ENCODE results near the gene DPYSL3. TPM values are rescaled to one million over a fixed set of nuclear protein-coding genes. Genes with fewer than 3 reads are reported as not detected.

DPYSL3 gene
- total and polyA plus RNA-seq, 2 donors (not counting 3 experiments of a cell fraction or from before 2014, with no cell fraction given) = 80.3 to 146 TPM

DNA sequence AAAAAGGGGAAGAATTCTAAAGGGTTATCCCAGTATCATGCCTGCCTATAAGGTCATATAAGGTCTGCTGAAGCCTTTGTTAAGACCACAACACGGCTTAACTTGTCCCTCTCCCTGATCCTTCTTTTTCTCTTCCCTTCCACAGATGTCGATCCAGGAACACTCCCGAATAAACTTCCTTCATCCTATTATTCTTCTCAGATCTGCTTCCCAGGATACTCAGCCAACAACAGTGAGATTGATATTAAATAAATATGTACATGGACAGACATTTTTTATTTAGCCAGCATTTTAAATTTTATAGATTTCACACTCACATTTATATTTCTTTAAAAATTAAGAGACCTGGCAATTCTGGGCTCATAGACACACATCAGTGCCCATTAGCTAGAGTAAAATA is 44.1 kb downstream of the DPYSL3 start:
- ChIA-PET CTCF (interaction anchor here (1.4 to 6.5 kb wide), 12 partner anchors 11 to 111 kb away, joined by 4 to 131 read pairs (median 16); partner anchors contain the start of gene DPYSL3), POLR2A (interaction anchor here (1.5 kb wide), 1 partner anchor 43 kb away, joined by 4 read pairs; no protein-coding TSS in a partner anchor)
- Histone ChIP-seq H3K4me1 (ENCODE audit: control insufficient read depth, extremely low read depth, insufficient read depth, low read length) (peaks cover 10% of the 10 kb centered on the region), H3K9me1 (replicated peaks; ENCODE audit: control insufficient read depth, extremely low read depth, insufficient read depth, low read length) (no peaks in the 10 kb centered on the region), H3K79me2 (ENCODE audit: control insufficient read depth, insufficient read depth, low read length) (peaks cover 26% of the 10 kb centered on the region), H2AFZ (ENCODE audit: low read depth, low read length) (no peak overlapping the region), H3K9me3 (replicated peaks; ENCODE audit: control insufficient read depth, insufficient read depth, low read length) (no peaks in the 10 kb centered on the region), H4K20me1 (replicated peaks; ENCODE audit: control insufficient read depth, extremely low read depth, insufficient read depth, low read length) (no peaks in the 10 kb centered on the region), H3K4me2 (ENCODE audit: insufficient read depth, low read length) (no peak overlapping the region), H3K27ac (ENCODE audit: insufficient read depth, low read depth, low read length) (no peak overlapping the region), H3K9ac (replicated peaks; ENCODE audit: extremely low read depth, insufficient read depth, low read length) (no peak overlapping the region), H3K4me3 (replicated peaks in 1 of 3; ENCODE audit: insufficient read depth in 1 of 3, low read depth in 1 of 3, low read length in 3 of 3) (no peak overlapping the region), H3K36me3 (ENCODE audit: control insufficient read depth in 2 of 2, extremely low read depth in 1 of 2, insufficient read depth in 2 of 2, low read length in 2 of 2) (no peaks in the 10 kb centered on the region), H3K27me3 (ENCODE audit: control insufficient read depth in 2 of 2, insufficient read depth in 2 of 2, low read length in 2 of 2) (no peaks in the 10 kb centered on the region)
- TF ChIP-seq POLR2A (IDR thresholded peaks at IDR 0.05; ENCODE audit: low read depth, low read length) (no peak), GATA2 (IDR thresholded peaks at IDR 0.05; ENCODE audit: insufficient read depth, insufficient read length, low read depth, low read length) (no peak), JUN (IDR thresholded peaks at IDR 0.05; ENCODE audit: borderline replicate concordance, insufficient read depth, insufficient read length, low read depth) (no peak), EZH2 (IDR thresholded peaks at IDR 0.05; ENCODE audit: borderline replicate concordance, low read depth, low read length, severe bottlenecking) (no peak), MYC (IDR thresholded peaks at IDR 0.05; ENCODE audit: low read depth, low read length) (no peak), POLR2AphosphoS5 (IDR thresholded peaks at IDR 0.05; ENCODE audit: insufficient read depth, low read depth, low read length) (no peak), FOS (IDR thresholded peaks at IDR 0.05; ENCODE audit: borderline replicate concordance, insufficient read depth, low read length) (no peak)
- TF ChIP-seq, protein P1, sequence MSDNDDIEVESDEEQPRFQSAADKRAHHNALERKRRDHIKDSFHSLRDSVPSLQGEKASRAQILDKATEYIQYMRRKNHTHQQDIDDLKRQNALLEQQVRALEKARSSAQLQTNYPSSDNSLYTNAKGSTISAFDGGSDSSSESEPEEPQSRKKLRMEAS (IDR thresholded peaks at IDR 0.05; ENCODE audit: insufficient read depth, insufficient read length) = no peak
- TF ChIP-seq, protein P2, sequence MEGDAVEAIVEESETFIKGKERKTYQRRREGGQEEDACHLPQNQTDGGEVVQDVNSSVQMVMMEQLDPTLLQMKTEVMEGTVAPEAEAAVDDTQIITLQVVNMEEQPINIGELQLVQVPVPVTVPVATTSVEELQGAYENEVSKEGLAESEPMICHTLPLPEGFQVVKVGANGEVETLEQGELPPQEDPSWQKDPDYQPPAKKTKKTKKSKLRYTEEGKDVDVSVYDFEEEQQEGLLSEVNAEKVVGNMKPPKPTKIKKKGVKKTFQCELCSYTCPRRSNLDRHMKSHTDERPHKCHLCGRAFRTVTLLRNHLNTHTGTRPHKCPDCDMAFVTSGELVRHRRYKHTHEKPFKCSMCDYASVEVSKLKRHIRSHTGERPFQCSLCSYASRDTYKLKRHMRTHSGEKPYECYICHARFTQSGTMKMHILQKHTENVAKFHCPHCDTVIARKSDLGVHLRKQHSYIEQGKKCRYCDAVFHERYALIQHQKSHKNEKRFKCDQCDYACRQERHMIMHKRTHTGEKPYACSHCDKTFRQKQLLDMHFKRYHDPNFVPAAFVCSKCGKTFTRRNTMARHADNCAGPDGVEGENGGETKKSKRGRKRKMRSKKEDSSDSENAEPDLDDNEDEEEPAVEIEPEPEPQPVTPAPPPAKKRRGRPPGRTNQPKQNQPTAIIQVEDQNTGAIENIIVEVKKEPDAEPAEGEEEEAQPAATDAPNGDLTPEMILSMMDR (IDR thresholded peaks at IDR 0.05; ENCODE audit: extremely low read depth in 1 of 2, insufficient read depth in 1 of 2, low read depth in 1 of 2, low read length in 2 of 2) = no peak
- no peak for FAIRE-seq
- dilution Hi-C loops (cut with MboI; ENCODE audit: extremely low pct_ligation_motif_present, low sequenced_read_pairs) = no loop called here
- BruUV-seq (replicated peaks) = no TSS peak
- intact Hi-C loops (cut with micrococcal nuclease) = loop anchor here (1.0 kb wide), 1 partner anchor 9 kb away; no protein-coding TSS in a partner anchor
- peak; percentile 39 for DNase-seq (ENCODE audit: low read depth, low spot score)
